Measurements from ENCODE around the gene PREX1. TPM values are rescaled to one million over a fixed set of nuclear protein-coding genes. Genes with fewer than 3 reads are reported as not detected.

Gene PREX1
- total RNA-seq, 1 experiment from 2014 or later: 0.10 TPM

DNA sequence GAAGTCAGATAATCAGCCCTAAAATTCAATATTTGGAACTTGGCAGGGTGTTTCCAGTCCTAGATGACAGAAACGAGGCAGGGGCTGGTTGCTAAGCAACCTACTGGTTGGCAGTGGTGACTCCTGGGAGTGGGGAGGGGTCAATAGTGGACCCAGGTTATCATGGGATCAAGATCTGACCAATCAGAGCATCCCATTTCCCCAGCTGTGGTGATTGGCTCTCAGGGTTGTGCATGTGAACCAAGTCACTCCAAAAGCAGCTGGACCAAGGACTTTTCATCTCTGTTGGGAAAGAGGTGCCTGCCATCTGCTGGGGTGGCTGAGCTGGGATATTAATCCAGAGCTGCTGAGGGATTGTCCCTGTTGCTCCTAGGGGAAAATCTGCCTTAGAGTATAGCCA lies 253.4 kb downstream of the PREX1 start:
- DNase-seq (ENCODE audit: extremely low read depth, low read depth): no peak

Other genes starting within 250 kb of the PREX1 start
- 44.4 and 51.0 TPM in 2 replicates for gene ARFGEF2, start 93.7 kb upstream of the PREX1 start, total RNA-seq (2014; rRNA removed; shearing (Covaris generic))
- 193 and 199 TPM in 2 replicates for gene CSE1L, start 218.3 kb upstream of the PREX1 start, total RNA-seq (2014; rRNA removed; shearing (Covaris generic))

All from NCI-H460 (cell line).